GM12801 (cell line): ENCODE data around the gene HCAR2.

Experiments
- CTCF ChIP-seq: IDR thresholded peaks from one replicate; pipeline ENCODE4 v1.5.1; 2011; ENCODE audit warnings: control low read depth; ENCODE audit not compliant: insufficient read length; ENCODE audit errors: extremely low read depth

The HCAR2 gene

GRCh38 chr12:122738571-122738970 lies 35.4 kb upstream of the HCAR2 start:
- TF ChIP-seq CTCF = no peak

GRCh38 chr12:122732611-122733010 lies 29.5 kb upstream of the HCAR2 start:
- TF ChIP-seq CTCF = no peak

DNA sequence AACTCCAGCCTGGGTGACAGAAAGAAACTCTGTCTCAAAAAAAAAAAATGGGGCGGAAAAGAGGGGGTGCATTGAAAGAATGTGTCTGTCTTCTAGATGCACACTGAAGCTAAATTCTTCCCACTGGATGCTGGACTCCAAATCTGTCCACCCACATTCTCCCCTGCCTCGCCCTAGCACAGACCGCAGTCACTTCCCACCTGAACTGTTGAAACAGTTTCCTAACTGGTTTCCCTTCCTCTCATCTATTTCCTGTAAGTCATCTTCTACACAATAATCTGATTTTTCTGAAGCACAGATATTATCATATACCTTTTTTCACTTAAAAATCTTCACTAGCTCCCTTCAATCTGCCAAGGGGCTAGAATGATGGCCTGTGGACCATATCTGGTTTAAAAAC lies 29.0 kb upstream of the HCAR2 start:
- TF ChIP-seq CTCF = no peak

- no peak for TF ChIP-seq CTCF
Observed at GRCh38 chr12:122730215-122731014, 27.3 kb upstream of the HCAR2 start, which contains the start of gene HCAR1. Gene HCAR1 (minus strand): TSS chr12:122730844. CDS start chr12:122730339, 505 bp downstream.

GRCh38 chr12:122729583-122730214 lies 26.5 kb upstream of the HCAR2 start:
- TF ChIP-seq CTCF = no peak

DNA sequence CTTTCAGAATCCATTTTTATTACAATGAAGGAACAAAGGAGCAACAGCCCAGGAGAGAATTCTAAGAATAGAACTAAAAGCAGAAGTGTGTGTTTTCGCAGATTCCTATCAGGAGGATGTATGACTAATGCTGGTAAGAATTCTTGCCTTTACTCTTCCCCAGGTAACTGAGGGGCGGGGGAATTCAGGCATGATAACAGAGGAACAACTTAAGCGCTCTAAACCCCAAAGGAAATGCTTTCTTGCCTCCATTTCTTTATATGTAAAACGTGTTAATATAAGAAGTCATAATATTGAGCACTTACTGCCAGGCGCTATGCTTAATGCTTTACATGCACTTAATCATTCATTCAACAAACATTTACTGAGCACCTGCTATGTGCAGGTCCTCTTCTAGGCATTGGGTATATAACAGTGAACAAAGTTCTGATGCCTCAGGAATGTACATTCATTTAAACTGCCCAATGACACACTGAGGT lies 23.0 kb upstream of the HCAR2 start:
- TF ChIP-seq CTCF = no peak

- TF ChIP-seq CTCF = no peak
Observed at GRCh38 chr12:122725452-122726079, 22.4 kb upstream of the HCAR2 start.
